NCI-H69 (cell line): ENCODE results near the gene MET.
A peak's percentile ranks its signal among the peaks of the same experiment; 100 is the strongest.

Experiments
- DNase-seq: peaks from one replicate; lab custom pipeline; 2025; lab: John Stamatoyannopoulos, UW

Gene MET

GRCh38 chr7:116665332-116665996 lies 6.5 kb upstream of the MET start:
- no peak for DNase-seq

GRCh38 chr7:116669769-116670168 lies 2.2 kb upstream of the MET start:
- no peak for DNase-seq

- DNase-seq, result no peak
These were observed 1.5 kb upstream of the MET start for GRCh38 chr7:116670409-116671015.

GRCh38 chr7:116671111-116671510 lies 885 bp upstream of the MET start:
- DNase-seq, result no peak

- DNase-seq, result peak; percentile 77
These were observed 830 bp downstream of the MET start for GRCh38 chr7:116672596-116673456.

GRCh38 chr7:116673457-116673865 lies 1.5 kb downstream of the MET start:
- peak; percentile 72 for DNase-seq

GRCh38 chr7:116674508-116675173 lies 2.6 kb downstream of the MET start:
- DNase-seq, result peak; percentile 72

- no peak for DNase-seq
These were observed 3.9 kb downstream of the MET start for GRCh38 chr7:116675812-116676355.

- no peak for DNase-seq
These were observed 6.8 kb downstream of the MET start for GRCh38 chr7:116678780-116679179.

- peak; percentile 87 for DNase-seq
These were observed 7.5 kb downstream of the MET start for GRCh38 chr7:116679500-116679899.

- no peak for DNase-seq
These were observed 11.8 kb downstream of the MET start for GRCh38 chr7:116683786-116684185.

GRCh38 chr7:116686033-116686432 lies 14.0 kb downstream of the MET start:
- DNase-seq, result no peak

- peak; percentile 15 for DNase-seq
These were observed 14.9 kb downstream of the MET start for GRCh38 chr7:116686812-116687419.

- peak; percentile 20 for DNase-seq
These were observed 15.8 kb downstream of the MET start for GRCh38 chr7:116687801-116688201.

GRCh38 chr7:116689790-116690259 lies 17.8 kb downstream of the MET start:
- DNase-seq, result no peak

- no peak for DNase-seq
These were observed 19.7 kb downstream of the MET start for GRCh38 chr7:116691664-116692063.

GRCh38 chr7:116692401-116693308 lies 20.7 kb downstream of the MET start:
- no peak for DNase-seq

- DNase-seq, result no peak
These were observed 24.7 kb downstream of the MET start for GRCh38 chr7:116696707-116697106.

GRCh38 chr7:116697152-116697551 lies 25.2 kb downstream of the MET start:
- peak; percentile 15 for DNase-seq

GRCh38 chr7:116697761-116698160 lies 25.8 kb downstream of the MET start:
- peak; percentile 43 for DNase-seq
